ENCODE data around the gene PDXK.

PDXK gene

DNA sequence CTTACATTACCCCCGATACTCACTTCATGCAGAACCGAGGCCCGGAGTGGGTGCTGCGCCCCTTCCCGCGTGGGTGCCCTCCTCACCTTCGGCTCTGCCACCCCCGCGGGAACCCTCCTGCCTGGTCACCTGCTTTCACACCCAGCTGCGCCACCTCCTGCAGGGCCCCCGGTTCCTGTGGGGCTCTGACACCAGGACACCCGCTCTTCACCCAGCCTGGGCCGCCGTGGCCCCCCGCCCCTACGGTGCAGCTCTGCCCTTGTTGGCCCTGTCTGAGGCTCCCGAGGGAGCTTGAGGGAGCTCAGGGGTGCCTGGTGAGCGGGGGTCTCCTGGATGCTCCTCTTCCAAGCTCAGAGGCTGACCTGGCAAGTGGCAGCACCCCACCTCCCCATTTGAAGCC, 89.4 kb downstream of the PDXK start:
- DNase-seq, result no peak

DNA sequence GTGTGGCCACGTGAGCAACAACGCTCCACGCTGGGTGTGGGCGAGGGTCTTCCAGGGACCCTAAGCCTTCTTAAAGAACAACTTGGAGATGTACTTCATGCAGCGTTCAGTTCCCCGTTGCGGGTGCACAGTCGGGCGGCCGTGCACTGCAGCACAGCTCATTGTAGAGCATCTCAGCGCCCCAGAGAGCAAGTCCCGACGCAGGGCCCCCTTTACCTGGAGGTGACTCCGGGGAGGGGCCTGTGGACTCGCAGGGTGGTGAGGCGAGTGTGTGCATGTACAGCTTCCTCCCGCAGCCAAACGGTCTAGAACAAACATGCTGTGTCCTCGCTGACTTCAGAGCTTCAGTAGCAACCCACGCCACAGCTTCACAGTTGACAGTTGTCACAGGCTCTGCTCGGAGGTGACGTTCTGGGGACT, 89.9 kb downstream of the PDXK start:
- no peak for DNase-seq

DNA sequence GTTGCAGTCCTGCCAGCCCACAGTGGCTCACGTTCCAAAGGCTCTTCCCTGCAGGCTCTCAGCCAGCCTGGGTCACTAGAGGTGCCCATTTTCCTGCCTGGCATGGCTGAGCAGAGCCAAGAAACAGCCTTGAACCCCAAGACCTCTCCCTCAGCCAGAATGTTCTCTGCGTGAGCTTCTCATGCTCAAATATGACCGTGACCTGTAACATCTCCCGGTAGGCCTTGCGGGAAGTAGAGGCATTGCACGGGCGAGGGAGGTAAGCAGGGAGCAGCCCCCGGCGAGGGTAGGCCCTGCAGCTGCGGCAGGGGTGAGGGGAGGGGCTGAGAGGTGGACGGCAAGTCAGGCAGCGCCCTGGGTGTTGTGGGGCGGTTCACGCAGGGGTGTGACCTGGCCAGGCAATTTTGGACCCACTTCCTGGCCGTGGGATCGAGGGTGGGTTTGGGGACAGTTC, 90.4 kb downstream of the PDXK start:
- no peak for DNase-seq

DNA sequence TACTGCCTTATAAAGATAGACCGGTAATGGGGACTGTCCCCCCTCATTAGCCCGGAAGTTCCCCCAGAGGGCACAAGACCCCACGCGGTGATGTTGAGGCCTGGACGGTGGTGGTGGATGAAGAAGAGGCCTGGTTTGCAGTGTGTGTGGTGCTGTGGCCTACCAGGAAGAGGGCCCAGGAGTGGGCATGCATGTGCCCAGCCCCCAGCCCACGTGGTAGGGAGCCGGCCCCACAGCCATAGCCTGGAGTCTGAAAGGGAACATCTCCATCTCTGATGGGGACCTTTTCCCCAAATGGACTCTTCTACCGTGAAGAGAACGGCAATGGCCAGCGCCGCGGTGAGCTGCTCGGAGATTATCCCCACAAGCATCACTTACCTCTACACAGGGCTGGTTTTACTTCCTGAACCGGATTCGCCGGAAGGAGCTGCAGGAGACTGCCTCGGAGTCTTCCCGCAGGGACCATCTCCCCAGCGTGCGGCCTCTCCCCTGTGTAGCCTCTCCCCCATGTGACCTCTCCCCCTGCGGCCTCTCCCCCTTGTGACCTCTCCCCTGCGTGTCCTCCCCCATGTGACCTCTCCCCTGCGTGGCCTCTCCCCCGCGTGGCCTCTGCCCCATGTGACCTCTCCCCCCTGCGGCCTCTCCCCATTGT, 91.0 kb downstream of the PDXK start:
- DNase-seq, result no peak

DNA sequence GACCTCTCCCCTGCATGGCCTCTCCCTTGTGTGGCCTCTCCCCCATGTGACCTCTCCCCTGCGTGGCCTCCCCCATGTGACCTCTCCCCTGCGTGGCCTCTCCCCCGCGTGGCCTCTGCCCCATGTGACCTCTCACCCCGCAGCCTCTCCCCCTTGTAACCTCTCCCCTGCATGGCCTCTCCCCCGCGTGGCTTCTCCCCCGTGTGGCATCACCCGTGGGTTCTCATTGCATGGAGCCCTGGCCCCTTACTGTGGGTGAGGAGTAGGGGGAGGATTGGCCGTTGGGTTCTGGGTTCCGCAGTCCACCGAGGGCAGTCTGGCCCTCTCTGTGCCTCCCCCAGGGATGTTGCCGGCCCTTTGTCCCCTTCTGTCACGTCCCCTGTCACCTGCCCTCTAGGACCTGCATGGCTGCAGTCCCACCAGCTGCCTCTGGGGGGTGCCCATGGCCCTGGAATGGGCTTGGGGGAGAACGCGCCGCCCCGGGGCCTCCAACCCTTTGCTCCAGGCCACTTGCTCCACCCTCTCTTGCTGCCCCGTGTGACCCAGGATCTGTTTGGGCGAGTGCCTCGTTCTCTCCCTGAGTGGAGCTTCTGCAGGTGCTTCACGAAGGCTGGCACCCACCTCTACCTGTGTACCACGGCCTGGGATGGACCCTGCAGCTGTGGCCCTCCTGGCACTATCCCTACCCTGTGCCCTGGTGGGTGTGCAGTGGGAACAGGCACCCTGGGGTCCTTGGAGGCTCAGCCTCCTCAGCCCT, 91.8 kb downstream of the PDXK start:
- peak; percentile 53 for DNase-seq

DNA sequence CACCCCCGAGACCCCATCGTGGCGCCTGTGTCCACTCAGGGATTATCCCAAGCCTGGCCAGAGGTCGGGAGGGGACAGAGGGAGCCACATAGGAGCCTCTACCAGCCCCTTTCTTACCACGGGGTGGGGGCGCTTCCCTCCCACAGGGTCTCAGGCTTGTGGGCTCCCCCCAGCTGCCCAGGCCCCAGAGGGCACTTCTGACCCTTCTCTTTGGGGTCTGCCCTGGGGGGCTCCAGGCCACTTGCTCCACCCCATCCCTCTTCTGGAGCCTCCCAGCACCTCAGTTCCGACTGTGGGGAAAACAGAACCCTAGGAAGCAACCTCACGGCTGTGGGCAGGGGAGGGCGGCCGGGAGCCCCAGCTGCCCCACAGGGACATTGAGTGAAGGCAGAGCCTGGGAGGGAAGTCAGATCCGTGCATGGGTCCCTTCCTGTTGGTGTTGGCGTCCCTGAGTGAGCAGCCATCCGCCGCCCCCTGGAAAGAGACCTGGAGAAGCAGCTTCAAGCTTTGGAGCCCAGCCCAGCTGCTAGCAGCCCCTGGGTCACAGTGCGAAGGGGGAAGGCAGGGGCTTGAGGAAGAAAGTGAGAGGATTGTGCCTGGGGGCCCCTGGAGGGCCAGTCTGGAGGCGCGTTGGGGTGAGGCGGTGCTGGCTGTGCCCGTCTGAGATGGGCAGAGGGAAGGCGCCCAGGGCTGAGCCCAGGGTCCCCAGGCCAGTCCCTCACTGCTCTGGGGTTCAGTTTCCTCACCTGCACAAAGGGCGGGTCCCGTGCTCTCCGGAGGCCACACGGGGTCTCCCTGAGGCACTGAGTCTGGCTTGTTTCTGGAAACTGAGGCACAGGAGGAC, 92.6 kb downstream of the PDXK start:
- no peak for DNase-seq

Measured in NCI-H526 treated with DMSO at 0.1 percent for 48 hours (cell line).